Measurements from ENCODE around the gene TTC13. TPM values are rescaled to one million over a fixed set of nuclear protein-coding genes. Genes with fewer than 3 reads are reported as not detected.

TTC13 gene
- total and polyA plus RNA-seq, 10 of the 15 experiments (the other 5 are each of a cell fraction or from before 2014, with no cell fraction given), result 5.8 to 30.8 (median 18.5) TPM

- no peak for TF ChIP-seq CUX1 (IDR thresholded peaks at IDR 0.05; ENCODE audit: insufficient replicate concordance, low read depth, low read length)
- no peak for TF ChIP-seq IRF4 (IDR thresholded peaks at IDR 0.05; ENCODE audit: low read depth, low read length)
- no peak for TF ChIP-seq BMI1 (IDR thresholded peaks at IDR 0.05; ENCODE audit: borderline replicate concordance)
Measured at GRCh38 chr1:230936475-230936874, 42.2 kb downstream of the TTC13 start (continued).

- Histone ChIP-seq H3K9me3 (replicated peaks; ENCODE audit: control insufficient read depth, insufficient read depth, low read length) (no peaks in the 10 kb centered on the region), H3K4me1 (ENCODE audit: control insufficient read depth, insufficient read depth, low read length) (no peaks in the 10 kb centered on the region), H2AFZ (ENCODE audit: control insufficient read depth, low read depth, low read length) (no peak overlapping the region), H3K4me2 (ENCODE audit: control insufficient read depth, insufficient read depth) (no peak overlapping the region), H3K36me3 (ENCODE audit: control insufficient read depth in 2 of 2, insufficient read depth in 2 of 2, low read length in 1 of 2) (peaks cover 0 to 11% of the 10 kb centered on the region in 2 experiments; a peak in 2 of 4 replicates), H3K79me2 (ENCODE audit: control insufficient read depth, insufficient read depth, low read length) (no peaks in the 10 kb centered on the region), H3K9ac (ENCODE audit: control insufficient read depth, insufficient read depth, low read length) (no peak overlapping the region), H3K27ac (ENCODE audit: control insufficient read depth, insufficient read depth) (no peak overlapping the region), H3K27me3 (replicated peaks in 1 of 2; ENCODE audit: control insufficient read depth in 2 of 2, insufficient read depth in 2 of 2, low read length in 1 of 2) (no peaks in the 10 kb centered on the region), H4K20me1 (ENCODE audit: control insufficient read depth, insufficient read depth) (no peaks in the 10 kb centered on the region), H3K4me3 (no peak overlapping the region)
- ChIA-PET CTCF (interaction anchor here (1.3 kb wide), 1 partner anchor 9 kb away, joined by 3 read pairs; no protein-coding TSS in a partner anchor), SMC1A (ENCODE audit: uncharacterized antibody, unreplicated experiment) (no interaction called here), POLR2A (no interaction called here), RAD21 (ENCODE audit: unreplicated experiment) (no interaction called here)
- DNase-seq (ENCODE audit: low read depth, low spot score) (no peak), FAIRE-seq (no peak), ATAC-seq (no peak)
- WGBS (ENCODE audit: insufficient coverage, insufficient replicate concordance, low lambda C conversion rate, missing lambda C conversion rate), result over 99% methylated on average over 6 of the region's 6 CpGs
- BruUV-seq (replicated peaks), result no TSS peak
- intact Hi-C loops (cut with micrococcal nuclease; ENCODE audit: unreplicated experiment), result no loop called here
- TF ChIP-seq POU2F2 (IDR thresholded peaks at IDR 0.05; ENCODE audit: borderline replicate concordance, low read depth, low read length), result no peak
- no peak for TF ChIP-seq ZBTB40 (IDR thresholded peaks at IDR 0.05; ENCODE audit: borderline replicate concordance)
- TF ChIP-seq PBX3 (IDR thresholded peaks at IDR 0.05; ENCODE audit: insufficient replicate concordance, low read depth, low read length), result no peak
- no peak for TF ChIP-seq NR2C1 (IDR thresholded peaks at IDR 0.05)
- in situ Hi-C loops (cut with MboI), result no loop called here
Measured at GRCh38 chr1:230935852-230936251, 42.8 kb downstream of the TTC13 start.

Data from GM12878 (cell line).